Stimulated activated naive CD4-positive, alpha-beta T cell treated with Interleukin-2 at 50 U/mL for 16 hours (primary cell): ENCODE data around the gene MYO16.

Experiments used
- DNase-seq: peaks from one replicate; lab custom pipeline; 2025; lab: John Stamatoyannopoulos, UW

MYO16 gene

DNA sequence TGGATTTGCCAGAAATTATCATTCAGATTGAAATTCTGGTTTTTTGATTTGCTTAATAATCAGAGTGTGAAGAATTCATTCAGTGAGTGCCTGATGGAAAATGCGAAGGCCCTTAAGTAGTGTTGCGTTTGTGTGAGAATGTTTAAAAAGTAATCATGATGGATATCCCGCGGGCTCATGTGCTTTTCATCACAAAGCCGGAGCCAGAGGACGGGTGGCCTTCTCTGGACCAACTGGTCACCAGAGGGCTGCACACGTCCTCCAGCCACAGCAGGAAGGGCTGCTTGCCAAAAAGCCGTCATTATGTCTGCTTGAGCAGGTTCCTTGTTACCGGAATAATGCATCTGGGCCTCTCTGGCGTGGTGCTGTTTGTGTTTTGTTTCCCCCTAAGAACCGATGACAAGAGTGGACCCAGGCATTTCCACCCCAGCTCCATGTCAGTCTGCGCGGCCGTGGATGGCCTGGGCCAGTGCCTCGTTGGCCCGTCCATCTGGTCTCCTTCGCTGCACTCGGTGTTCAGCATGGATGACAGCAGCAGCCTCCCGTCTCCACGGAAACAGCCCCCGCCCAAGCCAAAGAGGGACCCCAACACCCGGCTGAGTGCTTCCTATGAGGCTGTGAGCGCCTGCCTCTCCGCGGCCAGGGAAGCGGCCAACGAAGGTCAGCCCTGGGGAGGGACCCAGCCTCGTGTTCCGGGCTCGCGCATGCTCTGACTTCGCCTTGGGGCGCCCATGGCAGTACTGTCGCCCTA lies 497.7 kb downstream of the MYO16 start:
- no peak for DNase-seq

DNA sequence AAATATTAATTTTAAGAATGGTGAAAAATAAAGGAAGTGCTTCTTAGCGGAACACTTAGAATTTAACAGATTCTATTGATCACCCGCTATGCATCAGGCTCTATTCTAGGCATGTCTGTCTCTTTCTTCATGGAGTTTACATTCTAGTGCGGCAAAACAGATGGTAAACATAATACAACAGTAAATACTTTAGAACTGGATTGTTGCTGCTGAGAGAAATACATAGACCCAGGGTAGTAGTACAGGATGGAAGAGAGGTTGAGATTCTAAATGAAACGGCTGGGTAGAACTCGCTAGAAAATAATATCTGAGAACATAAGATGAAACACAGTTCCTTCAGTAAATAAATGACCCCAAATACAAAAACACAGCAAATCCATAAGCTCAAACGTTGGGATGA lies 498.7 kb downstream of the MYO16 start:
- DNase-seq, result no peak

DNA sequence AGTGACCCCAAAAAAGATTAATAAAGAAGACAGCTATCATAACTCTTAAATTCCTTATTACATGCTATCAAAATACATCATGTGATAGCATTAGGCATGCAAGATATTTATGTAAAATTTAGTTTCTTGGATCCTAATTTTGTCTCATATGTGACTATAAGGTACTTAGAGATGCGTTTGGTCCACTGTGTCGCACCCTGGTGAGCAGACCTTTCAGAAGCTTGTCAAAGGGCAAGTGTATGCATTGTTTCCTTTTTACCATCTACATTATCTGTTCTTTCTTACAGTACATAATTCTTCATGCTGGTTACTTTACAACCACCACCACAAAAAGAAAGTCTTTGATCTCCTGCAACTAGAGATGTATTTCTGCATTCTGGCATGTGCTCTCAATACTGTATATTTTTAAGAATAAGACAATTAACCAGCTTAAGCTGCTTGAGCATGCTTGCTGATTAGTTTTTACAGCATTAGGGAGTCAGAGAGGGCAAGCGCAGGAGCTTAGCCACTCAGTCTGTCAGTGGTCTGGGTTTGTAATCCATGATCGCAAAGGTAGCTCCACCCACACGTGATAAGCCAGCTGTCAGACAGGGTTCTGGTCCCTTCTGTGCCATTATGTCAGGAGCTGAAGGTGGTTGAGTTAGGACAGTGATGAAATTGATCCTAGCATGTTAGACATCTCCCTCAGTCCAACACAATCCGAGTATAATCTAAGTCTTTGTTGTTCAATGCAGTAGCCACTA lies 500.9 kb downstream of the MYO16 start:
- no peak for DNase-seq

DNA sequence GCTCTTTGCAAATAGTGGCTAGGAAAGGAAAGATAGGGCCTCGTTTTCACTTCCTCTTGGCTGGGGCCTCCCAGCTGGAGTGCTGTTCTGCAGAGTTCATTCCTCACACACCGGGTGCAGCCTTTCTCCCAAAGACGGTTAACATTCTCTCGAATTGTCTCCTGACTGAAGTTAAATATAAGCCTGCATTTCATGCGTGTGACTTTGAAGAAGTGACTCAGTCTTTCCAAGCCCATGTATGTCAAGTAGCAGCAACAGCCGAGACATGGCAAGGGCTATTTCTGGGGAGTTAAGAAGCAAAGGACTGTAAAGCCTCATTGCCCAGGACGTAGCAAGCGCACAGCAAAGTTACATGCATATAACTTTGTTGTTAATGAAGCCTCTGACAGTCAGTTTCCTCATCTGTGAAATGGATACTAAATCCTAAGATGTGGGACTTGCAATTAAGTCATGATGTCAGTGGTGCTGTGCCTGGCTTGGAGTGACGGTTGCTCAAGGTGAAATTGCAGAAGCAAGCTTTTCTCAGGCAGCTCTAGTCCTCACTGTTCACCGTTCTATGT lies 502.4 kb downstream of the MYO16 start:
- no peak for DNase-seq

DNA sequence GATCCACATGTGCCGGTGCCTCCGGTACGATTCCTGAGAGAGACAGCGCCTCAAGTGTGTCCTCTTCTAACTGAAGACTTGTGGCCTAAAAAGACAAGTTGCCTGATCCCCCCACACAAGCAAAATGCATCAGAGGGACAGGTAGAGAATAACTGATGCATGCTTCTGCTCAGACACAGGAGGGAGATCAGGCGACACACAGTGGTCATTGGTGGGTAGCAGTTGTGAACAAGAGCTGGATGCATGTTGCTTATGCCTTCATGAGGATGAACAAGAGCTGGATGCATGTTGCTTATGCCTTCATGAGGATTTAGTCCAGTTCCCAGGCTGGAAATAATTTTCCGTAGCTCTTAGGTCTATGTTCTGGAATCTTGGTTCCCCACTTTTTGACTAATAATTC lies 505.6 kb downstream of the MYO16 start:
- no peak for DNase-seq

DNA sequence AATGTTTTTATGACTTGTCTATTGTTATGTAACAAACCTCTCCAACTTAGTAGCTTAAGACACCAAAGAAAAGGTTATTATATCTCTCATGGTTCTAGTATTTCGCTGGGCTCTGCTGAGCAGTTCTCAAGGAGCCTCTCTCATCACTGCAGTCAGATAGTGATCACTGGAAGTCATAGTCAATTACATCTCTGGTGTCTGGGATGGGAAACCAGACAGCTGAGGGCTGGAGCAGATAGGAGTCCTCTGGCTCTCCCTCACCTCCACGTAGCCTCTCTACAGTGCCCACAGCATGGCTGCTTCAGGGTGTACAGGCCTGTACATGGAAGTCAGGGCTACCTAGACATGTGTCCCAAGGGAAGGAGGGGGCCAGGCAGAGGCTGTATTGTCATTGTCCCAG lies 507.5 kb downstream of the MYO16 start:
- no peak for DNase-seq

DNA sequence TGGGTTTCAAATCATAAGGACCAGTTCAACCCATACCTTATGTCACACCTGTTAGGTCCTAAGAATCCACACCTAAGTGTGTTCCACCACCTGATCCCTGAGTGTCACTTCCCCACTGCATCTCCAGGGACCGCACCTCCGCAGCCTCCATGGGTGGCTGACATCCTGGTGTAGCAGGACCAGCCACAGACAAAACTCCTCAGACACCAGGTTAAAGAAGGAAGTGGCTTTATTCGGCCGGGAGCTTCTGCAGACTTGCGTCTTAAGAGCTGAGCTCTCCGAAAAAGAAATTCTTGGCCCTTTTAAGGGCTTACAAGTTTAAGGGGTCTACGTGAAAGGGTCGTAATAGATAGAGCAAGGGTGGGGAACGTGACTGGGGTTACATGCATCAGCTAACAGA lies 509.9 kb downstream of the MYO16 start:
- no peak for DNase-seq

DNA sequence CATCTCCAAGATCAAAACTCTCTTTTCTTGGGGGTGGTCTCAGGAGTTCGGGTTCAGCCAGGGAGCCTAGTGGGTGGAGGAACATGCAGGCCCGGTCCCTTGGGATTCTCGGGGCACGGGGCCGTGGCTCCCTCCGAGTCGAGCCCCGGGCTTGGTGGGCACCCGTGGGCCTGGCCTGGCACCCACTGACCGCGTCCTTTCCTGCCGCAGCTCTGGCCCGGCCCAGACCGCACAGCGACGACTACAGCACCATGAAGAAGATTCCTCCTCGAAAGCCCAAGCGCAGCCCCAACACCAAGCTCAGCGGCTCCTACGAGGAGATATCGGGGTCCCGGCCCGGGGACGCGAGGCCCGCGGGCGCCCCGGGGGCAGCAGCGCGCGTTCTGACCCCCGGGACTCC lies 510.6 kb downstream of the MYO16 start:
- no peak for DNase-seq

DNA sequence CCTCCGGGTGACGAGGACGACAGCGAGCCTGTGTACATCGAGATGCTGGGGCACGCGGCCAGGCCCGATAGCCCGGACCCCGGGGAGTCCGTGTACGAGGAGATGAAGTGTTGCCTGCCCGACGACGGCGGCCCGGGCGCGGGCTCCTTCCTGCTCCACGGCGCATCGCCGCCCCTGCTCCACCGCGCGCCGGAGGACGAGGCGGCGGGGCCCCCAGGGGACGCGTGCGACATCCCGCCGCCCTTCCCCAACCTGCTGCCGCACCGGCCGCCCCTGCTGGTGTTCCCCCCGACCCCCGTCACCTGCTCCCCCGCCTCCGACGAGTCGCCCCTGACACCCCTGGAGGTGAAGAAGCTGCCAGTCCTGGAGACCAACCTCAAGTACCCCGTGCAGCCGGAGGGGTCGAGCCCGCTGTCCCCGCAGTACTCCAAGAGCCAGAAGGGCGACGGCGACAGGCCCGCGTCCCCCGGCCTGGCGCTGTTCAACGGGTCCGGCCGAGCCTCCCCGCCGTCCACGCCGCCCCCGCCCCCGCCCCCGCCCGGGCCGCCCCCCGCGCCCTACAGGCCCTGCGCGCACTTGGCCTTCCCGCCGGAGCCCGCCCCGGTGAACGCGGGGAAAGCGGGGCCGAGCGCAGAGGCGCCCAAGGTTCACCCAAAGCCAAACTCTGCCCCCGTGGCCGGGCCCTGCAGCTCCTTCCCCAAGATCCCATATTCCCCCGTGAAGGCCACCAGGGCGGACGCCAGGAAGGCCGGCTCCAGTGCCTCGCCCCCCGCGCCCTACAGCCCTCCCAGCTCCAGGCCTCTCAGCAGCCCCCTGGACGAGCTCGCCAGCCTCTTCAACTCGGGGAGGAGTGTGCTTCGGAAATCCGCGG lies 511.3 kb downstream of the MYO16 start:
- DNase-seq, result no peak

DNA sequence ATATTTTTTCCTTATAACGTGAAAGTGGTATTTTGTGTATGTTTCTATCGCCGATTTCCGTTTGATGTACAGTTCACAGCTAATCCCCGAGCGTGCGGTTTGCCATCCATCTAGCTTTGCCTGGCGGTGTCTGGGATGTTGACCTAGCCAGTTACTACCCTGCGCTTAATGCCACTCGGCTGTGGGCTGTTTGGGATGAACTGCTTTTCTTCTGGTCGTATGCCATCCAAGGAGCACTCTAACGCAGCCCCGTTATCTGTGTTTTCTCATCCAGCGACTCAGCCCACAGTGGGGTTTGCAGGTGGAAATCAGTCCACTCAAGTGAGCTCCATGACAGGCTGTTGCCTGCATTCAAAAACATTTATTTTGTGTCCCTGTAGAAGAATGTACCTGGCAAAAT lies 512.3 kb downstream of the MYO16 start:
- no peak for DNase-seq

DNA sequence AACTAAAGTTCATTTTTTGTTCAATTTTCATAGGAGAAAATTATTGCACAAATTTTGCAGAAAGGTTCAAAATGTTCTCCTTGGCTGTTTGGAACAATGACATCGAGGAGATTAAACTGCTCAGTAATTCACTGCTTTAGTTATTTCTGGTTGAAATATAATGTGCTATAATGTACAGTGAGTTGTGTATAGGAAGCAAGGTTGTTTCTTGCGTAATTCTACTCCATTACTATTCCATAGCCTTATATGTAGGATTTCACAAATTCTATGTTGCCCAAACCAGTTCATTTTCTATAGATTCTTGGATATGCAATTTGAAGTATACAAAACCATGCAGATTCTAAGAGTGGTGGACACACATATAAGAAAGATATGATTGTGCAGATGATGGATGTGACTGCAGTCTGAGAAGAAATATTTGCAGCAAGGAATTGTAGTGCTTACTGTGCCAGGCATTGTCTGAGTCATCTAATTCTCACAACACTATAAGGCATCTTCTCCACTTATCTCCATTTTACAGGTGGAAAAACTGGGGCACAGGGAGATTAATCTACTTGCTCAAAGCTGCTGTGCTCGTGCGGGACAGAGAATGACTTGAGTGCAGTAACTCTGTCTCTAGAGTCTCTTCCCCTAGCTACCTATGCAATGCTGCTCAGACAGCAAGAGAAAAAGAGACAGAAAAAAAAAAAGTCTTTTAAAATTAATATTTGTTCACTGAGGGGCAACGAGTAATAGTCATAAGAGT lies 515.5 kb downstream of the MYO16 start:
- no peak for DNase-seq

DNA sequence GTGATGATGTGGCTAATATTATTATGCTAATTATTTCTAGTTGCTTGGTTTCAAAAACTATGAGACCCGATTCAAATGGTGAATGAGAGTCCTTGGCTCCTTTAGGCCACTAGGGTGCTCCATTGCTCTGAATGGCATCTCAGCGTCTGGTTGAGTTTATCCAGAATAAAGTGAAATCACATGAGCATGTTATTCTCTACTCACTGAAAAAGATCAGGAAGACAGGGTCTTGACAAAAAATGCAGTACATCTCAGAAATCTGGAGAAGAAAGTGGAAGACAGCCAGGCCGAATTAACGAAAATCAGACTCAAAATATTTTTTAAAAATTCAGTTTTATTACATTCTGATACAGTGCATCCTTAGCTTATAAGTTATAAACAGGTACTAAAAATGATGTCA lies 516.2 kb downstream of the MYO16 start:
- DNase-seq, result no peak

DNA sequence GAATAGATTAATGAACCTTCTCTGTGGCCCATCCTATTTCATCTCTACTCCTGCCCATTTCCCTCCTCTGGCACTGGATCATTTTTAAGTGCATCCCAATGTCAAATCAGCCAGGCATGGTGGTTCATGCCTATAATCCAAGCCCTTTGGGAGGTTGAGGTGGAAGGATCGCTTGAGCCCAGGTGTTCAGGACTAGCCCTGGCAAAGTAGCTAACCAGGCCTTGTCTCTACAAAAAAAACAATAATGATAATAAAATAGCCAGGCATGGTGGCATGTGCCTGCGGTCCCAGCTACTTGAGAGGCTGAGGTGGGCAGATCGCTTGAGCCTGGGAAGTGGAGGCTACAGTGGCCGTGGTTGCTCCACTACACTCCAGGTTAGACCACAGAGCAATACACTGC lies 517.0 kb downstream of the MYO16 start:
- DNase-seq, result no peak

DNA sequence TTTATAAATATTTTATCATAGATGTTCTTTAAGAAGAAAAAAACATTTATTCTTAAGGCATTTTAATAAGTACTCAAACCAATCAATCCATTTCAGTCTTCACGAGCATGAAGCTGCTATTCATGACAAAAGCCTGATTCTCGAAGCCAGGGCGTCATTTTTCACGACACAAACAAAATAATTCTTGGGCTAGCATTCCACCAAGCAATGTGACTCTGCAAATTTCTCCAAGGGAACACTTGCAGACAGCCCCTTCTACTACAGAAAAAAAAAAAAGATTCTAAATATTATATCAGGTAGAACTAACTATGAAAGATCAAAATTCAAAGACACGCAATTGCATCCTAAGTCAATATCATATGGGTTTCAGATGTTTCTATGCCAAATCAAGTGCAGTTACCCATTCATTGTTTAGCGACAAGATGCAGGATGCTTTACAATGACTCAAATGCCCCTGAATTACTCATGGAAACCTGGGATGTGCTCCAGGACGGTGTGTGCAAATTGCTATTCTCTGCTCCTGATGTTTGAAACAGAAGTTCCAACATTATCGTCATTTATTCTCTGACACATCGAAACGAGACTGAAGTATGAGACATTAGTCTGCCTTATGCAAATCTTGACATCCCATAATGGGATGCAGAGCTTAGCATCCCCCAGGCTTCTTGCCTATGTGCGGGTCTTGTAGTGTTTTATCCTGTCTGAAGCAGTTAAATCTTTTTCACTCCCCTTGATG lies 517.7 kb downstream of the MYO16 start:
- DNase-seq, result no peak

DNA sequence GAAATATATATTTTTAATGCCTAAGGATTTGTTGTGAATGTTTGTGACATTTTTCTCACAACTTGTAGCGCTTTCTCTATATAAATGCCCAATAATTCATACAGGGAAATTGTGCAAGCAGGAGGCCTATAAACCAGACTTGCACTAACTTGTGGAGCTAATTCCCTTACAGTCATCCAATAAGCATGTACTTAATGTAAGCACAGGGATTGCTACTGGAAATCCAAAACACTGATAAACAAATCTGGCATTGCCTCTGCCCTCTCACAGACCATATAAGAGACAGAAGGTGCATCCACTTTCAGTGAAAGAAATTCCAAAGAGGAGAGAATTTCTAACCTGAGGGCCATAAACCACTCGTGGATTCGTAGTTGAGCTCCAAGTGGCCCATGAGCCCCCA lies 518.8 kb downstream of the MYO16 start:
- DNase-seq, result no peak

DNA sequence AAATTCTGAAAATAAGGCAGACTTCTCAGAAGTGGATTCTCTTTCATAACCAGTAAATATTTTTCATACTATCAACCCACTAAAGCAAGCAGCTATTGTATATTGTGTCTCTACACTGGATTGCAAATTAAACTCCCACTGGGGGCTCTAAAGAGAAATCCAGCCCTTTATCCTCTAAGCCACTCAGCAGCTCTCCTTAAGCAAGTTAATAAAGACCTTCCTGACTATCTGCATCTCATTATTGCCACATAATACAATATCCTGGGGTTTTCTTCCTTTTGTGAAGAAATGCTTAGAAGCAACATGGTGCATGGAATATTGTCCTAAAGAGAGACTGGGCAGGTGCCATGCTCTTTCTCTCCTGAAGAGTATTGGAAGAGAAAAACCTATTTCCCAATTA lies 521.3 kb downstream of the MYO16 start:
- no peak for DNase-seq

DNA sequence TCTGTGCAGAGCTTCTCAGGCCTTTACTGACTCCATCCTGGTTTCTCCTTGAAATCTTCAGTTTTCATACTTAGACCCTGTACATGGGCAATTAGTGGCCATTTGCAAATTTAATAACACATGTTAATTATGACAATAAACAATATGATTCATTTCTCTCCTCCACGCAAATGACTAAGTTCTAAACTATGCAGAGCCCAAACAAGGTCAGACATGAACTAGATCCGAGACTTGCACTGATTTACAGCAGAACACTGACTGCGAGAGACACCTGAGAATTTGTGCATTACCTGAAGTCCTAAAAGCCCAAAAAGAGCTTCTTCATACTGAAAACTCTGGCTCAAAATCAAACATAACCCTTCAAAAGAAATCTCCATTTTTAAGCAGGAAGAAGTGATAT lies 521.8 kb downstream of the MYO16 start:
- DNase-seq, result no peak

DNA sequence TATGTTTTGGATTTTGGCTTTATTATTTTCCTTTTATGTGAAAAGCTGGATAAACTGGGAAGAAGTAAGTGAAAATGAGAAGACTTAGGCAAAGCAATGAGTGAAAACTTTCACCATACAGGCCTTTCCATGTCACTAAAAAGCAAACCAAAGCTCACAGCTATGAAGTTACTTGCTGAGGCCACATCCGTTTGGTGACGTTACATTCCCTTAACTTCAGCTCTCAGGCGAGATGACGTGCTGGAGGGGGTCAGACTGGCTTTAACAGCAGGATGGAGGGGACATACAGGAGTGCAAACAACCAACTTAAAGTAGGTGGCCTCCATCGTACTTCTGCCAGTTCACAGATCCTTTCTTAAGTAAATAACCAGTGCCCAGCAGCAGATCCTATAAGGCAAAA lies 522.3 kb downstream of the MYO16 start:
- no peak for DNase-seq

DNA sequence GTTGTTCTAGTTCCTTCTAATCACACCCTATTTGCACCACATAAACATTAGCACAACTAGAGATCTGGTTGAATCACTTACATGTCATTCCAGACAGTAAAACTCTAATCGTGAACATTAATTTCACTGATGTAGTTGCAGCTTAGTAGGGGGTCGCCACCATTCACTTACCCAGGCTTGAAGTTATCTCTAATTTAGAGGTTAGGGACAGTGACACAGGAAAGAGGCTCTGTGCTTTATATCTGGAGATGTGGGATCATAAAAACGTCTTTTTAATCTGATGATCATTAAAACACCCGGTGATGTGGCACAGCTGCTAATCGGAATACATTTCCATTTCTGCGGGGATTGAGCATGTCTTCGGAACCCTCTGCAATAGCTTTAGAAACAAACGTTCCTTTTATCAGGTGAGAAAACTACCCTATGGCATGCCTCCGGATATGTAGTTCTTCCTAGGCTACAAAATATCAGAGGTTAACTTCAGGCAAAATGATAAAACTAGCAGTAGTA lies 523.0 kb downstream of the MYO16 start:
- no peak for DNase-seq

DNA sequence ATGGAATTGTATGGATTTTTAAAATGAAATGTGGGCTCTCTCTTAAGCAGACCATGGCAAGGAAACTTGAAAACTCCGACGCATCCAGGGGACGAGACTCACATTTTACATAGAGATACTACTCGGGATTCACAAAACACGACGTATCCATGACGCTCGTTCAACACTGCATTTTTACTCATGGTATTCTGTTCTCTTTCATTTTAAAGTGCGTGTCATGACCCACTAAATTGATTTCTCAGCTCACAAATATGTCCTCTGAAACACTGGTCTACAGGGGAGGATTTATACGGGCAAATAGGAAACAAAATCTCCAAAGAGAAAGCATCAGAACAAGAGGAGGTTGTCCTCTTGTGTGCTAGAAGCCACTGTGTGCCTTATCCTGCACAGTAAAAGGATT lies 523.5 kb downstream of the MYO16 start:
- no peak for DNase-seq

DNA sequence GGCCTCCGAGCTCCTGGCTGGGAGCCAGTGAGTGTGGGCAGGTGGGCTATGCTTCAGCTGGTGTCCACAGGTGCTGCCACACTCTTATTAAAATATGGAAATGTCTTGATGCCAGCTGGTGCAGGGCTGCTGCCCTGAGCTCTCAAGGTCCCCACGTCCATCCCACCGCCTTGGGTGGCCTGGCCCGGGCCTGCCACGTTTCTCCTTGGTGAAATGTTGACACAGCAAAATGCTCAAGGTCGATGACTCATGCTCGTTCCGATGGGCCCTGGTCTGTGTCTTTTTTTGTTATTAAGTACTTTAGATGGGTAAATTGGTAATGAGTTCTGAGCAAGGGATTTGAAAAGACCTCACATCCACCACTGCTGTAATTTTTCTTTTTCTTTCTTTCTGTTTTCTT lies 524.7 kb downstream of the MYO16 start:
- DNase-seq, result no peak
